ENCODE results near the gene OXT.

Gene OXT

GRCh38 chr20:3115190-3116107 is 44.0 kb downstream of the OXT start:
- DNase-seq (ENCODE audit: low spot score), result peak; percentile 16

GRCh38 chr20:3116341-3116740 is 44.9 kb downstream of the OXT start:
- no peak for DNase-seq (ENCODE audit: low spot score)

- peak; percentile 59 for DNase-seq (ENCODE audit: low spot score)
Measured at GRCh38 chr20:3117839-3118379, 46.5 kb downstream of the OXT start.

- DNase-seq (ENCODE audit: low spot score), result no peak
Measured at GRCh38 chr20:3119044-3119443, 47.6 kb downstream of the OXT start.

GRCh38 chr20:3121271-3121911 is 50.0 kb downstream of the OXT start:
- DNase-seq (ENCODE audit: low spot score), result peak; percentile 55
